AG04450 (cell line): ENCODE measurements around the gene SERPINH1. TPM values are rescaled to one million over a fixed set of nuclear protein-coding genes. Genes with fewer than 3 reads are reported as not detected.

ENCODE experiments used
- CTCF ChIA-PET: fragments of 300-600, 350-600 bp; formaldehyde crosslinking; extraction: SDS; loops from one replicate; lab custom pipeline; 2022; ENCODE audit warnings: antibody characterized with exemption, inconsistent platforms; lab: Charles Lee
- POLR2A ChIA-PET: fragments of 350-600 bp; formaldehyde crosslinking; extraction: SDS; loops from one replicate; lab custom pipeline; 2021; ENCODE audit warnings: antibody characterized with exemption, inconsistent platforms; lab: Yijun Ruan, JAX
- DNase-seq: peaks from one replicate; pipeline ENCODE4 v3.0.0-alpha.2; 2011; ENCODE audit warnings: low read depth, low spot score
- H3K27ac ChIP-seq: one replicate; pipeline ENCODE4 v1.5.1; 2012; ENCODE audit warnings: low read depth, low read length, control low read depth
- H3K27me3 ChIP-seq: one replicate; pipeline ENCODE4 v1.6.0; 2012; ENCODE audit warnings: low read length; ENCODE audit not compliant: control insufficient read depth, insufficient read depth
- H3K4me3 ChIP-seq: 2 replicates; pipeline ENCODE4 v1.5.1; 2011; ENCODE audit warnings: mild to moderate bottlenecking, low read depth, low read length, control low read depth
- H3K9me3 ChIP-seq: 2 replicates; pipeline ENCODE4 v1.5.1; 2012; ENCODE audit warnings: low read length; ENCODE audit not compliant: control insufficient read depth, insufficient read depth
- CTCF ChIP-seq: IDR thresholded peaks from 2 replicates; pipeline ENCODE4 v1.5.1; 2011; ENCODE audit warnings: low read depth, low read length, control low read depth, inconsistent platforms
- polyA plus RNA-seq: library from polyadenylated mRNA; depleted of rRNA; stranded (reverse); fragments of >200 nt; gene quantifications from 2 replicates; pipeline ENCODE4 v1.2.3, GENCODE V29; 2011

Gene SERPINH1
- polyA plus RNA-seq, 1 experiment, result 881 TPM

GRCh38 chr11:75523189-75523588 is 38.9 kb upstream of the SERPINH1 start:
- DNase-seq, result no peak
- H3K4me3 ChIP-seq, result no peak overlapping the region
- H3K27ac ChIP-seq, result no peak overlapping the region
- TF ChIP-seq CTCF, result no peak
- no peaks in the 10 kb centered on the region; the same call in 1 of the 2 replicates for H3K9me3 ChIP-seq
- CTCF ChIA-PET, result interaction anchor here (0.6 to 6.4 kb wide), 6 partner anchors 8 to 138 kb away, joined by 3 to 41 read pairs (median 6); no protein-coding TSS in a partner anchor
- POLR2A ChIA-PET, result no interaction called here
- peaks cover 25% of the 10 kb centered on the region for H3K27me3 ChIP-seq

GRCh38 chr11:75523811-75524664 is 38.0 kb upstream of the SERPINH1 start:
- Histone ChIP-seq H3K4me3 (no peak overlapping the region), H3K9me3 (no peaks in the 10 kb centered on the region; the same call in 1 of the 2 replicates), H3K27ac (no peak overlapping the region), H3K27me3 (peaks cover 30% of the 10 kb centered on the region)
- no peak for DNase-seq
- ChIA-PET CTCF (interaction anchor here (1.4 to 6.4 kb wide), 3 partner anchors 8 to 79 kb away, joined by 3 to 41 read pairs (median 11); no protein-coding TSS in a partner anchor), POLR2A (no interaction called here)
- TF ChIP-seq CTCF, result no peak

GRCh38 chr11:75524665-75525432 is 37.2 kb upstream of the SERPINH1 start:
- Histone ChIP-seq H3K27me3 (peaks cover 32% of the 10 kb centered on the region), H3K27ac (no peak overlapping the region), H3K4me3 (peak overlapping the region; percentile 73), H3K9me3 (no peaks in the 10 kb centered on the region; the same call in 1 of the 2 replicates)
- no peak for DNase-seq
- POLR2A ChIA-PET, result interaction anchor here (1.1 to 1.4 kb wide), 2 partner anchors 38 to 39 kb away, joined by 3 to 4 read pairs; partner anchors contain the start of gene SERPINH1
- TF ChIP-seq CTCF, result no peak
- CTCF ChIA-PET, result interaction anchor here (0.6 to 6.4 kb wide), 13 partner anchors 8 to 138 kb away, joined by 3 to 41 read pairs (median 4); no protein-coding TSS in a partner anchor

- ChIA-PET POLR2A (interaction anchor here (0.7 to 1.4 kb wide), 6 partner anchors 27 to 118 kb away, joined by 3 to 5 read pairs (median 4); partner anchors contain the start of gene SERPINH1), CTCF (interaction anchor here (0.6 to 6.4 kb wide), 14 partner anchors 8 to 139 kb away, joined by 3 to 41 read pairs (median 4); no protein-coding TSS in a partner anchor)
- TF ChIP-seq CTCF, result peak; percentile 42
- Histone ChIP-seq H3K27ac (no peak within 1 kb of the TSS), H3K27me3 (peaks cover 40% of the 10 kb centered on the region), H3K4me3 (peak within 1 kb of the TSS; percentile 73), H3K9me3 (no peaks in the 10 kb centered on the region; the same call in 1 of the 2 replicates)
- DNase-seq, result no peak
These were observed 36.4 kb upstream of the SERPINH1 start, which contains the start of gene GDPD5 for GRCh38 chr11:75525433-75526191. TSS of gene GDPD5 (minus strand) at chr11:75525941. CDS start at chr11:75477735, 48,206 bp downstream.
